ENCODE measurements around the gene DNAAF8.

Gene DNAAF8

GRCh38 chr16:4765511-4766474 is 31.5 kb downstream of the DNAAF8 start:
- POLR2A ChIA-PET, result no interaction called here
- no peaks in the 10 kb centered on the region for H3K27me3 ChIP-seq (replicated peaks in 2 of 5; ENCODE audit: control insufficient read depth in 4 of 5, insufficient read depth in 5 of 5, low read length in 4 of 5)

GRCh38 chr16:4766875-4767628 is 32.7 kb downstream of the DNAAF8 start, which contains the start of gene ZNF500:
TSS of gene ZNF500 (minus strand) at chr16:4767162. CDS start at chr16:4765978, 1,184 bp downstream.
- Histone ChIP-seq H3K9me3 (ENCODE audit: control extremely low read depth in 1 of 5, control insufficient read depth in 4 of 5, insufficient read depth in 2 of 5, low read depth in 1 of 5, low read length in 4 of 5) (no peaks in the 10 kb centered on the region), H3K27me3 (replicated peaks in 2 of 5; ENCODE audit: control insufficient read depth in 4 of 5, insufficient read depth in 5 of 5, low read length in 4 of 5) (no peaks in the 10 kb centered on the region), H3K4me1 (ENCODE audit: control extremely low read depth in 1 of 4, control insufficient read depth in 4 of 4, insufficient read depth in 4 of 4, low read length in 3 of 4) (peaks cover 7 to 31% (median 25%) of the 10 kb centered on the region in 4 experiments), H3K4me3 (ENCODE audit: control insufficient read depth in 1 of 7, extremely low read depth in 1 of 7, insufficient read depth in 4 of 7, low read depth in 2 of 7, low read length in 6 of 7) (peak within 1 kb of the TSS; percentile 63 to 92 (median 80)), H3K36me3 (ENCODE audit: control insufficient read depth in 4 of 4, insufficient read depth in 4 of 4, low read length in 3 of 4) (peaks cover 0 to 24% (median 11%) of the 10 kb centered on the region in 4 experiments), H3K27ac (ENCODE audit: insufficient read depth in 1 of 2, low read depth in 1 of 2, low read length in 2 of 2, poor library complexity in 1 of 2, severe bottlenecking in 2 of 2) (peak within 1 kb of the TSS; percentile 66 to 81)
- ChIA-PET CTCF (interaction anchor here (1.1 kb wide), 1 partner anchor 189 kb away, joined by 3 read pairs; no protein-coding TSS in a partner anchor), POLR2A (interaction anchor here (0.8 kb wide), 1 partner anchor 79 kb away, joined by 3 read pairs; no protein-coding TSS in a partner anchor)
- DNase-seq, result peak; percentile 91 to 95 (median 94)
- WGBS (ENCODE audit: insufficient coverage), result 2% methylated on average over 58 of the region's 72 CpGs

More at GRCh38 chr16:4765511-4766474, 31.5 kb downstream of the DNAAF8 start:
- CTCF ChIA-PET, result no interaction called here
- Histone ChIP-seq H3K36me3 (ENCODE audit: control insufficient read depth in 4 of 4, insufficient read depth in 4 of 4, low read length in 3 of 4) (peaks cover under 1 to 33% (median 16%) of the 10 kb centered on the region in 4 experiments), H3K4me1 (ENCODE audit: control extremely low read depth in 1 of 4, control insufficient read depth in 4 of 4, insufficient read depth in 4 of 4, low read length in 3 of 4) (peaks cover 7 to 31% (median 25%) of the 10 kb centered on the region in 4 experiments), H3K27ac (ENCODE audit: insufficient read depth in 1 of 2, low read depth in 1 of 2, low read length in 2 of 2, poor library complexity in 1 of 2, severe bottlenecking in 2 of 2) (peak overlapping the region; percentile 66 to 81), H3K9me3 (ENCODE audit: control extremely low read depth in 1 of 5, control insufficient read depth in 4 of 5, insufficient read depth in 2 of 5, low read depth in 1 of 5, low read length in 4 of 5) (no peaks in the 10 kb centered on the region), H3K4me3 (ENCODE audit: control insufficient read depth in 1 of 7, extremely low read depth in 1 of 7, insufficient read depth in 4 of 7, low read depth in 2 of 7, low read length in 6 of 7) (peak overlapping the region in 6 of 7 experiments; percentile 63 to 92 (median 84))
- WGBS (ENCODE audit: insufficient coverage), result 76% methylated on average over 23 of the region's 26 CpGs
- no peak for DNase-seq

GRCh38 chr16:4767872-4768548 is 33.7 kb downstream of the DNAAF8 start:
- Histone ChIP-seq H3K36me3 (ENCODE audit: control insufficient read depth in 4 of 4, insufficient read depth in 4 of 4, low read length in 3 of 4) (peaks cover 0 to 15% (median 6%) of the 10 kb centered on the region in 4 experiments), H3K4me3 (ENCODE audit: control insufficient read depth in 1 of 7, extremely low read depth in 1 of 7, insufficient read depth in 4 of 7, low read depth in 2 of 7, low read length in 6 of 7) (peak overlapping the region; percentile 22 to 89 (median 78)), H3K27ac (ENCODE audit: insufficient read depth in 1 of 2, low read depth in 1 of 2, low read length in 2 of 2, poor library complexity in 1 of 2, severe bottlenecking in 2 of 2) (peak overlapping the region in 1 of 2 experiments; percentile 65), H3K9me3 (ENCODE audit: control extremely low read depth in 1 of 5, control insufficient read depth in 4 of 5, insufficient read depth in 2 of 5, low read depth in 1 of 5, low read length in 4 of 5) (no peaks in the 10 kb centered on the region), H3K27me3 (replicated peaks in 2 of 5; ENCODE audit: control insufficient read depth in 4 of 5, insufficient read depth in 5 of 5, low read length in 4 of 5) (no peaks in the 10 kb centered on the region), H3K4me1 (ENCODE audit: control extremely low read depth in 1 of 4, control insufficient read depth in 4 of 4, insufficient read depth in 4 of 4, low read length in 3 of 4) (peaks cover 7 to 31% (median 25%) of the 10 kb centered on the region in 4 experiments)
- WGBS (ENCODE audit: insufficient coverage), result 77% methylated on average over 6 of the region's 17 CpGs
- peak; percentile 22 to 63 (median 49) for DNase-seq
- POLR2A ChIA-PET, result interaction anchor here (0.8 kb wide), 1 partner anchor 78 kb away, joined by 3 read pairs; no protein-coding TSS in a partner anchor
- CTCF ChIA-PET, result no interaction called here

- POLR2A ChIA-PET, result no interaction called here
- Histone ChIP-seq H3K9me3 (ENCODE audit: control extremely low read depth in 1 of 5, control insufficient read depth in 4 of 5, insufficient read depth in 2 of 5, low read depth in 1 of 5, low read length in 4 of 5) (no peaks in the 10 kb centered on the region), H3K27me3 (replicated peaks in 2 of 5; ENCODE audit: control insufficient read depth in 4 of 5, insufficient read depth in 5 of 5, low read length in 4 of 5) (no peaks in the 10 kb centered on the region), H3K27ac (ENCODE audit: insufficient read depth in 1 of 2, low read depth in 1 of 2, low read length in 2 of 2, poor library complexity in 1 of 2, severe bottlenecking in 2 of 2) (peak overlapping the region in 1 of 2 experiments; percentile 65), H3K36me3 (ENCODE audit: control insufficient read depth in 4 of 4, insufficient read depth in 4 of 4, low read length in 3 of 4) (peaks cover 0 to 10% (median 3%) of the 10 kb centered on the region in 4 experiments), H3K4me1 (ENCODE audit: control extremely low read depth in 1 of 4, control insufficient read depth in 4 of 4, insufficient read depth in 4 of 4, low read length in 3 of 4) (peaks cover 7 to 31% (median 25%) of the 10 kb centered on the region in 4 experiments), H3K4me3 (ENCODE audit: control insufficient read depth in 1 of 7, extremely low read depth in 1 of 7, insufficient read depth in 4 of 7, low read depth in 2 of 7, low read length in 6 of 7) (peak overlapping the region; percentile 22 to 89 (median 78))
- DNase-seq, result peak; percentile 70 to 80 (median 79)
- 12% methylated on average over 48 of the region's 48 CpGs for WGBS (ENCODE audit: insufficient coverage)
- CTCF ChIA-PET, result no interaction called here
These were observed 34.4 kb downstream of the DNAAF8 start for GRCh38 chr16:4768549-4769305.

GRCh38 chr16:4769306-4769638 is 34.9 kb downstream of the DNAAF8 start:
- 90% methylated on average over 7 of the region's 7 CpGs for WGBS (ENCODE audit: insufficient coverage)
- ChIA-PET POLR2A (no interaction called here), CTCF (no interaction called here)
- Histone ChIP-seq H3K27me3 (replicated peaks in 2 of 5; ENCODE audit: control insufficient read depth in 4 of 5, insufficient read depth in 5 of 5, low read length in 4 of 5) (no peaks in the 10 kb centered on the region), H3K36me3 (ENCODE audit: control insufficient read depth in 4 of 4, insufficient read depth in 4 of 4, low read length in 3 of 4) (peaks cover 0 to 5% (median 2%) of the 10 kb centered on the region in 4 experiments), H3K27ac (ENCODE audit: insufficient read depth in 1 of 2, low read depth in 1 of 2, low read length in 2 of 2, poor library complexity in 1 of 2, severe bottlenecking in 2 of 2) (no peak overlapping the region), H3K4me1 (ENCODE audit: control extremely low read depth in 1 of 4, control insufficient read depth in 4 of 4, insufficient read depth in 4 of 4, low read length in 3 of 4) (peaks cover 7 to 31% (median 25%) of the 10 kb centered on the region in 4 experiments), H3K9me3 (ENCODE audit: control extremely low read depth in 1 of 5, control insufficient read depth in 4 of 5, insufficient read depth in 2 of 5, low read depth in 1 of 5, low read length in 4 of 5) (no peaks in the 10 kb centered on the region), H3K4me3 (ENCODE audit: control insufficient read depth in 1 of 7, extremely low read depth in 1 of 7, insufficient read depth in 4 of 7, low read depth in 2 of 7, low read length in 6 of 7) (peak overlapping the region in 3 of 7 experiments; percentile 72 to 89 (median 78))
- peak in 1 of 3 donors; percentile 5 for DNase-seq

GRCh38 chr16:4771646-4772045 is 37.3 kb downstream of the DNAAF8 start:
- Histone ChIP-seq H3K9me3 (ENCODE audit: control extremely low read depth in 1 of 5, control insufficient read depth in 4 of 5, insufficient read depth in 2 of 5, low read depth in 1 of 5, low read length in 4 of 5) (no peaks in the 10 kb centered on the region), H3K4me1 (ENCODE audit: control extremely low read depth in 1 of 4, control insufficient read depth in 4 of 4, insufficient read depth in 4 of 4, low read length in 3 of 4) (peaks cover 2 to 17% (median 11%) of the 10 kb centered on the region in 4 experiments), H3K27me3 (replicated peaks in 2 of 5; ENCODE audit: control insufficient read depth in 4 of 5, insufficient read depth in 5 of 5, low read length in 4 of 5) (no peaks in the 10 kb centered on the region), H3K27ac (ENCODE audit: insufficient read depth in 1 of 2, low read depth in 1 of 2, low read length in 2 of 2, poor library complexity in 1 of 2, severe bottlenecking in 2 of 2) (no peak overlapping the region), H3K4me3 (ENCODE audit: control insufficient read depth in 1 of 7, extremely low read depth in 1 of 7, insufficient read depth in 4 of 7, low read depth in 2 of 7, low read length in 6 of 7) (no peak overlapping the region), H3K36me3 (ENCODE audit: control insufficient read depth in 4 of 4, insufficient read depth in 4 of 4, low read length in 3 of 4) (no peaks in the 10 kb centered on the region)
- ChIA-PET CTCF (no interaction called here), POLR2A (no interaction called here)
- 90% methylated on average over 2 of the region's 3 CpGs for WGBS (ENCODE audit: insufficient coverage)
- DNase-seq, result peak in 2 of 3 donors; percentile 18 to 29
